HG02623 (cell line): ENCODE measurements around the gene GP1BB.
"Not testable (repeated sequence)": the region's sequence is repeated elsewhere in the genome, so short reads cannot be mapped to it uniquely, and the experiment has no call there.

Experiments used
- ATAC-seq: cut with Tn5 transposase; IDR thresholded peaks from one replicate; pipeline ENCODE4 v1.9.1; 2021; ENCODE audit warnings: moderate library complexity; ENCODE audit not compliant: unreplicated experiment

GP1BB gene

GRCh38 chr22:19724927-19725661 lies 1.8 kb downstream of the GP1BB start:
- no peak for ATAC-seq

DNA sequence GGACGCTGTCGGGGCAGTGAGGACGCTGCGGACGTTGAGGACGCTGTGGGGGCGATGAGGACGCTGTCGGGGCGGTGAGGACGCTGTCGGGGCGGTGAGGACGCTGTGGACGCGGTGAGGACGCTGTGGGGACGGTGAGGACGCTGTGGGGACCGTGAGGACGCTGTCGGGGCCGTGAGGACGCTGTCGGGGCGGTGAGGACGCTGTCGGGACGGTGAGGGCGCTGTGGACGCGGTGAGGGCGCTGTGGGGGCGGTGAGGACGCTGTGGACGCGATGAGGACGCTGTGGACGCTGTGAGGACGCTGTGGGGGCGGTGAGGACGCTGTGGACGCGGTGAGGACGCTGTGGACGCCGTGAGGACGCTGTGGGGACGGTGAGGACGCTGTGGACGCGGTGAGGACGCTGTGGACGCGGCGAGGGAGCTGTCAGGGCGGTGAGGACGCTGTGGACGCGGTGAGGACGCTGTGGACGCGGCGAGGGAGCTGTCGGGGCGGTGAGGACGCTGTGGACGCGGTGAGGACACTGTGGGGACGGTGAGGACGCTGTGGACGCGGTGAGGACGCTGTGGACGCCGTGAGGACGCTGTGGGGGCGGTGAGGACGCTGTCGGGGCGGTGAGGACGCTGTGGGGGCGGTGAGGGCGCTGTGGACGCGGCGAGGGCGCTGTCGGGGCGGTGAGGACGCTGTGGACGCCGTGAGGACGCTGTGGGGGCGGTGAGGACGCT lies 2.9 kb downstream of the GP1BB start:
- not testable (repeated sequence) for ATAC-seq

- ATAC-seq = no peak
These were observed 4.2 kb downstream of the GP1BB start for GRCh38 chr22:19727310-19728150.

GRCh38 chr22:19728271-19728670 lies 4.9 kb downstream of the GP1BB start:
- ATAC-seq = no peak

GRCh38 chr22:19728836-19729235 lies 5.5 kb downstream of the GP1BB start:
- ATAC-seq = no peak

DNA sequence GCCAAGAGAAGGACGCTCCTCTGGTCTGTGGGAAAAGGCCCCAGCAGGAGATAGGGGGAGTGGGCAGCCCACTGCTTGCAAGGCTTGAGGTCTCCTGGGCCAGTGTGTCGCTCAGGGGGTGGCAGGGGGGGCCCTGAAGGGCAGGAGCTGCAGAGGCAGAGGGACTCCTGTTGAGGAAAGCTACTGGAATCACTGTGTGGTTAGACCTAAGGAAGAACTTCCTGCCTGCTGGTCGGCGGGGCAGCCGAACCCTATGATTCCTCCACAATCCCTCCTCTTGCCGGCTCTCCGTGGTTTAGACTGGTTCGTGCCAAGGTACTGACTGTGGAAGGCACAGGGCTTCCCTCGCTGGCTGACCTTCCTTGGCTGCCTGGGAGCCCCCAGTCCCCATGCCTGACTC lies 6.2 kb downstream of the GP1BB start:
- no peak for ATAC-seq

DNA sequence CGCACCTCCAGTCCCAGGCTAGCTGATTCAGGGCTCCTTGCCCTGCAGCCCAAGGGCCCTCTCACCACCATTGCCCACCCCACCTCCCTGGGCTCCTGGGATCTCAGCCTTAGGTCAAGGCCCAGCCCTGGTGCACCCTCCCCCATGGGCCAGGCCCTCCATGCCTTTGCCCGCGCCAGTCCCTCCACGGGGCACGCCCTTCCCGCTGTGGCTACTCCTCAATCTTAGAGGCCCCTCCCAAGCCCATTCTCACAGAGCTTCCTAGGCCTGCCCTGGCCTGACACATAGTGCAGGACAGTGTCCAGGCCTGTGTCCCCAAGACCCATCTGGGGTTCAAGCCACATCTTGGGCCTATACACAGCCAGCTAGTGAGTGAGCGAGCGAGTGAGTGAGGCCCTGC lies 6.9 kb downstream of the GP1BB start:
- ATAC-seq = no peak

DNA sequence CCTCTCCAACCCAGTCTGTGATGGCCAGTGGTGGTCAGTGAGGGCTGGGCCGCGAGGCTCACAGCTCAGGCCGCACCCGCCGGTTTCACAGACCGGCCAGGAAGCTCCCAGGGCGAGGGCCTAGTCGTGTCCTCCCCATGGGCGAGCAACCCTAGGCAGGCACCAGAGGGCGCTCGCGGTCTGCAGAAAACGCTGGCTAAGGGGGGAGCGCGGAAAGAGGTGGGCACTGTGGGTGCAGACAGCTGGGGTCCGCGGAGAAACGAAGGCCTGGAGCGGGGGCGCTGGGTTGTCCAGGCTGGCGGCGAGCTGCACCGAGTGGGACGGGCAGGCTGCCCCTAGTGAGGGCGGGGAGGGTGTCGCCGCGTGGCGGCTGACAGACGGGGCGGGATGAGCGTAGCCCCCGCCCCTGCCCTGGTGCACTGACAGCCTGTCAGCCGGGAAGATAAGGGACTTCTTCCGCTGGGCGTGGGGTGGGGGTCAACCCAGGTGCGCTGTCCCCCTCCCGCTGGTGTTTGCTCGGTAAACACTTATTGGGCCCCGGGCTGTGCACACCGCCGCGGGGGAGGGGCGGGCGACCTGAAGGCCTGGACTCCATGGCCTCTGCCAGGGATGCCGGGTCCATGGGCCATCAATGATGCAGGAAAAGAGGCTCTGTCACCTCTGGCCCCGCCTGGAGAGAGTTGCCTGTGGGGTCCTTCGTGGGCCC lies 7.5 kb downstream of the GP1BB start:
- no peak for ATAC-seq

- ATAC-seq = no peak
These were observed 8.2 kb downstream of the GP1BB start for GRCh38 chr22:19731361-19732135.

DNA sequence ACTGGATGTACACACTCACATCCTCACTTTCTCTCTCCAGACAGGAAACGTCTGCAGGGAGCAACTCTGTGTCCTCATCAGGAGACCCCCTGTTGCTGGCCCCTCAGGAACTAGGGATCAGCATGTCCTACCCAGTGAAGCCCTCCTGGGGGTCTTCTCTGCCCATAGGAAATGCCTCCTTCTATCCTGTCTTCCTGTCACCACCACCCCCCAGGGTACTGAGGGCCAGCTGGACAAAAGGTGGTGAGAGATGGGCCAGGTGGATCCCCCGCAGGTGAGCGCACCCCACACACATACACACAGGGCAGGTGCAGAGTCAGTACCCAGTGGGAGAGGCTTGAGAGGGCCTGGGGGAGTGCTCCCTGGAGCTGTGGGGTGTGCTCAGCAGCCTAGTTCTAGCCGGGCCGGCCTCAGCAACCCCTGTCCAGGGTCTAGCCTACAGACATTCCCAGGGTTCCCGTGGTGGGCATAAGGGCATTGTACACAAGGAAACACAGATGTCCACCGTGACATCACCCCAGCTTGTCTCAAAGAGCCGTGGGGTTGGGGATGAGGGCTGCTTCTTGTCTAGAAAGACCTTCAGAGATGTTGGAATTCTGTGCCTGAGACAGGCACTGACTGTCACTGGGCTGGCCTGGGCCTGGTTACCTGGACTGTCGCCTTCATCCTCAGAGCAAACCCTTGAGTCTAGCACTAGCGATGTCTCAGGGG lies 9.2 kb downstream of the GP1BB start:
- no peak for ATAC-seq

DNA sequence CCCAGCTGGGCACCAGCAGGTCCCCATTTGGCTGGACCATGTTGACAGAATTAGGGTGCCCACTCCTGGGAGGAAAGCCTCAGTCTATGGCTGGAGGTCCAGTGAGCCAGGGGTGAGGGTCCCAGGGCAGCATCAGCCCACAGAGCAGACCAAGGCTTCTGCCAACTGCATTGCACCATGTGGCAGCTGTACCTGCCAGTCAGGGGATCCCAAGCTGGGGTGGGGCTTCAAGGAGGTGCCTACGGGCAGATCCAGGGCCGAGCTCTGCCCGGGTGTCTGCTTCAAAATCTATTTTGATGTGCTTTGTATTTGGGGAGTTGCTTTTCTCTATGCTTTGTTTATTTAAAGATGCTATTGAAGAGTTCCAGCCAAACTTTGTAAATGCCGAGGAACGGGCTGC lies 10.4 kb downstream of the GP1BB start:
- ATAC-seq = no peak

- no peak for ATAC-seq
These were observed 10.8 kb downstream of the GP1BB start for GRCh38 chr22:19734163-19734562.

DNA sequence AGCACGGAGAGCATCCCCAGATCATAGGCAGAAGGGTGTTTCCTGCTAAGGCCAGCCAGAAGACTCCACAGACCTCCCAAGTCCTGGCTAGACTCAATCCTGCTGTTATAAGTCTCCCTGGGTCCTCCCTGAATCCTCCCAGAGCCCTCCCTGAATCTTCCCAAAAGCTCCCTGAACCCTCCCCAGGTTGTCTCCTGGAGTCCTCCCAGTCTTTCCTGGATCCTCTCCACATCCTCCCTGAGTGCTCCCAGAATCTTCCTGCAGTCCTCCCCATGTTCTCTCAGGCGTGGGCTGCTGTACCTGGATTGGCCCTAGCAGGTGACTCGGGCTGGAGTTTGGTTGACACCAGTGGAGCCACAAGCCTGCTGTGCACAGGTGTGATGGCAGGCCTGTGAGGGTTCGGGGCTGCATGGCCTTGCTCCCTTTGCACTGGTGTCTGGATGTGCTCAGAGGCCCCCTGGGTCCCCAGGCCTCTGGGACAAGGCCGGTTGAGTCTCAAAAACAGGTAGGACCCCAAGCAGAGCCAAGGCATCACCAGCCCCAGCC lies 11.6 kb downstream of the GP1BB start:
- ATAC-seq = no peak

DNA sequence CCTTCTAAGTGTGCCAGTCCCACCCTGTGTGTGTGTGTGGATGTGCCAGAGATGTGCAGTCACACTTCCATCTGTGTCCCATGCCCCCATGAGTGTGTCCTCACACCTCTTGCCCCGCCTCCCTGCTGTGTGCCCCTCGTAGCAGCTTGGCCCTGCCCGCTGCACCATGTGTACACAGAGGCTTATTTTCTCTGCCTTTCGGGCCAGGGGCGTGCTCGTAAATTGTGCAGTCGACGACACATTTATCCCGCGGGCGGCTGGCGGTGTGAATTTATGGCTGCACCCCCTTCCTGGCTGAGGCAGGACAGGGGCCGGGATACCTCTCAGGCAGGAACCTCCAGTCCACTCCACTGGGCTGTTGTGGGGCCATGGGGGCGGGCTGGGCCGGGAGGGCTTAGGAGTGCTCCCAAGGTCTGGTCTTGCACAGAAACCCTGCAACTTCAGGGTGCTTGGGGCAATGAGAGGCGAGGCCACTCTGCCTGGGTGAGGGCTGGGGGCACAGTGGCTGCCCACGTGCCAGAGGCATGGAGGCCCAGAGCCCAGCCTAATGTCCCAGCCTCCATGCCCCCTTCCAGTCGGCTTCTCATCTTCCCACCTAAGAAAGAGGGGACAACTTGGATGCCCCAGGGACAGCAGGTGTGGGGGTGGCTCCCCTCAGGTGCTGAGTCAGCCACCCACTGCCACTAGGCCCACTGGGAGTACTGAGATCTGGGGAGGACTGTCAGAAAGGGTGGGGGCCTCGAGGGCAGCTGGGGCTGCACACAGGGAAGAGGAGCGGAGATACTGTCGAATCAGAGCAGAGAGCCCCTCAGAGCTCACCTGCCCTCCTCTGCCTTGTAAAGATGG lies 12.5 kb downstream of the GP1BB start:
- no peak for ATAC-seq

- no peak for ATAC-seq
These were observed 14.7 kb downstream of the GP1BB start for GRCh38 chr22:19737846-19738663.

DNA sequence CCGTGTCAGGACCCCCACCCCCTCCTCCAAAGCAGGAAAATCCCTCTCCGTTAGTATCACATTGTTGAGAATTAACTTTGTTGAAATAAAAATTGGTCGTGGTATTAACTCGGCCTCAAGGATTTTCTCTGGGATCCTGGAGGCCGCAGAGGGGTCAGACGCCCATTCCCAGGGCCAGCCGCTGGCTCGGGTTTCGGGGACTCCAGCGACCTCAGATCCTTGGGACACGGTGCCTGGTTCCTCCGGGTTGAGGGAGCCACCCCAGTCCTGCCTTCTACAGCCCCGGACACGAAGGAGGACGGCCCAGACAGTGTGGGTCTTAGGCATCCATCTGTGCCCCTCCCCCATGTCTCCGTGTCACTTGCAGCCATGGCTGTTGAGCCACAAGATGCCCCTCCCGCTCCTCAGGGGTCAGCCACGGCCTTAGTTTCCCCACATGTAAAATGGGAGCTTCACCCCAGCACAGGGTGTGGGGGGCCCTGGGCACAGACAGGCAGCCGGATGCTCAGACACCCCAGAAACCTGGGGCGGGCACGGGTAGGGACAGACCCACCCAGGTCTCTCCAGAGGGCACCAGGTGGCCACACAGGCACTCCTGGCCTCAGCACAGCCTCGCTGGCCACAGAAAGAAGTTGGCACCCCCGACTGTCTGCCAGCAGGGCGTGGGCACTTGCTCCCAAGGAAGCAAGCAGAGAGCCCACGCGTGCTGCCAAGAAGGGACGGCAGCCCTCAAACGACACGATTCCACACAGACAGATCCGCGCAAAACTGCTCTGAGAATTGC lies 15.5 kb downstream of the GP1BB start:
- ATAC-seq = no peak

DNA sequence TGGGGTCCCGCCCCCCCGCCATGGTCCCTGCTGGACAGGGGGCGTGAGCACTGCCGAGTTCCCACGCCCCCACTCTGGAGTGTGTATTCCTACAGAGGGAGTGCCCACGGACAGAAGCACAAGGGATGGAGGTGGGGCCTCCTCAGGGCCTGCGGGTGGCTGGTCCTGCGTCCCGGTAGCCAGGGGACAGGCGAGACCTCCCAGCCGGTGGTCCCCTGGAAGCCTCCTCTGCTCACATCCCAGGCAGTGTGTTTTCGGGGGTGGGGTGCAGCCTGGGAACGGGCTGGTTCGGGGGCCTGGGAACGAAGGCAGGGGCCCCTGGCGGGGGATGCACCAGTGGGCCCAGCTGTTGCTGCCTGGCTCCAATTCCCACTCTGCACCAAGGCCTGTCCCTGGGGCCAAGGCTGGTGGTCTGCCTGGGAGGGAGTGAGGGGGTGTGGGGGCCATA lies 16.1 kb downstream of the GP1BB start:
- ATAC-seq = no peak
